Neural cell (in vitro differentiated cells): ENCODE results near the gene PHIP. TPM values are rescaled to one million over a fixed set of nuclear protein-coding genes. Genes with fewer than 3 reads are reported as not detected.
"Not testable (repeated sequence)": the region's sequence is repeated elsewhere in the genome, so short reads cannot be mapped to it uniquely, and the experiment has no call there.

Experiments
- H2AFZ ChIP-seq: fragments of 200-600, 300-800 bp; sonication (generic), shearing (Covaris generic); 2 replicates; pipeline ENCODE4 v1.6.0; 2014; ENCODE audit warnings: low read depth, mild to moderate bottlenecking, antibody characterized with exemption, low read length, moderate library complexity
- H3F3A ChIP-seq: fragments of 200-600 bp; shearing (Covaris generic); 2 replicates; pipeline ENCODE4 v1.6.1; 2016; ENCODE audit warnings: mild to moderate bottlenecking, moderate library complexity, mixed read lengths, antibody characterized with exemption, low read length; ENCODE audit not compliant: insufficient read depth, poor library complexity, severe bottlenecking
- H3K27ac ChIP-seq: fragments of 200-600, 300-800 bp; sonication (generic), shearing (Covaris generic); 2 replicates; pipeline ENCODE4 v1.5.1; 2014; ENCODE audit warnings: mild to moderate bottlenecking, low read length, moderate library complexity
- H3K27me3 ChIP-seq: fragments of 300-800, 200-600 bp; sonication (generic), shearing (Covaris generic); 2 replicates; pipeline ENCODE4 v1.6.0; 2014; ENCODE audit warnings: mild to moderate bottlenecking, low read depth, low read length, moderate library complexity; ENCODE audit not compliant: insufficient read depth
- H3K36me3 ChIP-seq: fragments of 300-800, 200-600 bp; sonication (generic), shearing (Covaris generic); 2 replicates; pipeline ENCODE4 v1.5.1; 2014; ENCODE audit warnings: mild to moderate bottlenecking, antibody characterized with exemption, low read length, moderate library complexity; ENCODE audit not compliant: insufficient read depth
- H3K4me2 ChIP-seq: fragments of 300-800, 200-600 bp; sonication (generic), shearing (Covaris generic); 2 replicates; pipeline ENCODE4 v1.6.0; 2014; ENCODE audit warnings: mild to moderate bottlenecking, low read length
- H3K4me3 ChIP-seq: fragments of 300-800, 200-600 bp; sonication (generic), shearing (Covaris generic); 2 replicates; pipeline ENCODE4 v1.5.1; 2014; ENCODE audit warnings: mild to moderate bottlenecking, low read length, moderate library complexity
- H3K79me2 ChIP-seq: fragments of 200-600 bp; shearing (Covaris generic); replicated peaks from 2 replicates; pipeline ENCODE4 v1.6.0; 2014; ENCODE audit warnings: mild to moderate bottlenecking, low read length, moderate library complexity; ENCODE audit not compliant: insufficient read depth
- H3K9ac ChIP-seq: fragments of 300-800, 200-600 bp; sonication (generic), shearing (Covaris generic); 2 replicates; pipeline ENCODE4 v1.6.1; 2016; ENCODE audit warnings: mild to moderate bottlenecking, low read length, mixed read lengths
- H3K9me2 ChIP-seq: fragments of 200-600 bp; shearing (Covaris generic); 2 replicates; pipeline ENCODE4 v1.6.1; 2016; ENCODE audit warnings: mild to moderate bottlenecking, low read length, mixed read lengths; ENCODE audit not compliant: insufficient read depth
- H3K9me3 ChIP-seq: fragments of 200-600, 300-800 bp; sonication (generic), shearing (Covaris generic); 2 replicates; pipeline ENCODE4 v1.6.1; 2016; ENCODE audit warnings: mild to moderate bottlenecking, mixed run types, low read length, moderate library complexity, mixed read lengths
- H4K20me1 ChIP-seq: fragments of 200-600 bp; shearing (Covaris generic); 2 replicates; pipeline ENCODE4 v1.6.1; 2016; ENCODE audit warnings: mild to moderate bottlenecking, mixed run types; ENCODE audit not compliant: insufficient read depth
- EP300 ChIP-seq: fragments of 450-650 bp; conservative IDR thresholded peaks from 2 replicates; pipeline ENCODE4 v1.6.1; 2014; ENCODE audit warnings: antibody characterized with exemption, mild to moderate bottlenecking, moderate library complexity; ENCODE audit not compliant: poor library complexity, severe bottlenecking
- EZH2 ChIP-seq: fragments of 200-600, 300-800 bp; shearing (Covaris generic), sonication (generic); IDR thresholded peaks from 2 replicates; pipeline ENCODE4 v1.6.1; 2014; ENCODE audit warnings: antibody characterized with exemption, low read length, borderline replicate concordance, mild to moderate bottlenecking; ENCODE audit not compliant: insufficient read depth, poor library complexity, severe bottlenecking
- MXI1 ChIP-seq: fragments of 450-650 bp; conservative IDR thresholded peaks from 2 replicates; pipeline ENCODE4 v1.6.1; 2014; ENCODE audit warnings: antibody characterized with exemption, mild to moderate bottlenecking; ENCODE audit not compliant: poor library complexity, severe bottlenecking
- POLR2AphosphoS5 ChIP-seq: IDR thresholded peaks from 2 replicates; pipeline ENCODE4 v1.6.1; 2012
- RAD21 ChIP-seq: fragments of 450-650 bp; conservative IDR thresholded peaks from 2 replicates; pipeline ENCODE4 v1.6.1; 2014; ENCODE audit warnings: antibody characterized with exemption, mild to moderate bottlenecking, moderate library complexity
- SMC3 ChIP-seq: fragments of 450-650 bp; conservative IDR thresholded peaks from 2 replicates; pipeline ENCODE4 v1.6.1; 2014; ENCODE audit warnings: antibody characterized with exemption, mild to moderate bottlenecking, moderate library complexity; ENCODE audit not compliant: poor library complexity
- TAF1 ChIP-seq: IDR thresholded peaks from 2 replicates; pipeline ENCODE4 v1.6.1; 2012; ENCODE audit warnings: low read depth
- polyA plus RNA-seq: library from polyadenylated mRNA; depleted of rRNA; stranded (reverse); fragments of >200 nt; gene quantifications from 2 replicates; pipeline ENCODE4 v1.2.3, GENCODE V29; 2014
- TF ChIP-seq, protein P1 (sequence below): IDR thresholded peaks from 2 replicates; pipeline ENCODE4 v1.6.1; 2012; ENCODE audit warnings: borderline replicate concordance
- TF ChIP-seq, protein P2 (sequence below): fragments of 450-650 bp; IDR thresholded peaks from 2 replicates; pipeline ENCODE4 v1.5.1; 2014; ENCODE audit warnings: antibody characterized with exemption, mild to moderate bottlenecking, moderate library complexity; ENCODE audit not compliant: poor library complexity, severe bottlenecking

The PHIP gene
- polyA plus RNA-seq, 1 donor from 2014 or later: 50.8 TPM

DNA sequence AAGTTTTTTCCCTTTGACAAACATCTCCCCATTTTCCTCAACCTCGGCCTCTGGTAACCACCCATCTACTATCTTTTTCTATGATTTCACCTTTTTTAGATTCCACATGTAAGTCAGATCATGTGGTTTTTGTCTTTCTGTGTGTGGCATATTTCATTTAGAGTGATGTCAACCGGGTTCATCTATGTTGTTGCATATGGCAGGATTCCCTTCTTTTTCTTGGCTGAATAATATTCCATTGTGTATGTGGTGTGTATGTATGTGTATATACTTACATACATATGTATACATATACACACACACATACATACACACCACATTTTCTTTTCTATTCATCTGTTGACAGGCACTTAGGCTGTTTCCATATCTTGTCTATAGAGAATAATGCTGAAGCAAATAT lies 22.2 kb upstream of the PHIP start:
- no peak overlapping the region for H3K4me2 ChIP-seq
- H3K27ac ChIP-seq: no peak overlapping the region
- H3K9me3 ChIP-seq: no peaks in the 10 kb centered on the region
- no peak overlapping the region for H3K4me3 ChIP-seq
- no peaks in the 10 kb centered on the region for H3K27me3 ChIP-seq
- no peaks in the 10 kb centered on the region for H3K79me2 ChIP-seq
- H3K9me2 ChIP-seq: no peaks in the 10 kb centered on the region
- H3F3A ChIP-seq: no peaks in the 10 kb centered on the region
- no peak overlapping the region for H3K9ac ChIP-seq
- H4K20me1 ChIP-seq: no peaks in the 10 kb centered on the region
- H2AFZ ChIP-seq: no peak overlapping the region
- H3K36me3 ChIP-seq: no peaks in the 10 kb centered on the region
- TF ChIP-seq RAD21: no peak
- no peak for TF ChIP-seq POLR2AphosphoS5
- no peak for TF ChIP-seq EP300
- no peak for TF ChIP-seq MXI1
- TF ChIP-seq, protein P1, sequence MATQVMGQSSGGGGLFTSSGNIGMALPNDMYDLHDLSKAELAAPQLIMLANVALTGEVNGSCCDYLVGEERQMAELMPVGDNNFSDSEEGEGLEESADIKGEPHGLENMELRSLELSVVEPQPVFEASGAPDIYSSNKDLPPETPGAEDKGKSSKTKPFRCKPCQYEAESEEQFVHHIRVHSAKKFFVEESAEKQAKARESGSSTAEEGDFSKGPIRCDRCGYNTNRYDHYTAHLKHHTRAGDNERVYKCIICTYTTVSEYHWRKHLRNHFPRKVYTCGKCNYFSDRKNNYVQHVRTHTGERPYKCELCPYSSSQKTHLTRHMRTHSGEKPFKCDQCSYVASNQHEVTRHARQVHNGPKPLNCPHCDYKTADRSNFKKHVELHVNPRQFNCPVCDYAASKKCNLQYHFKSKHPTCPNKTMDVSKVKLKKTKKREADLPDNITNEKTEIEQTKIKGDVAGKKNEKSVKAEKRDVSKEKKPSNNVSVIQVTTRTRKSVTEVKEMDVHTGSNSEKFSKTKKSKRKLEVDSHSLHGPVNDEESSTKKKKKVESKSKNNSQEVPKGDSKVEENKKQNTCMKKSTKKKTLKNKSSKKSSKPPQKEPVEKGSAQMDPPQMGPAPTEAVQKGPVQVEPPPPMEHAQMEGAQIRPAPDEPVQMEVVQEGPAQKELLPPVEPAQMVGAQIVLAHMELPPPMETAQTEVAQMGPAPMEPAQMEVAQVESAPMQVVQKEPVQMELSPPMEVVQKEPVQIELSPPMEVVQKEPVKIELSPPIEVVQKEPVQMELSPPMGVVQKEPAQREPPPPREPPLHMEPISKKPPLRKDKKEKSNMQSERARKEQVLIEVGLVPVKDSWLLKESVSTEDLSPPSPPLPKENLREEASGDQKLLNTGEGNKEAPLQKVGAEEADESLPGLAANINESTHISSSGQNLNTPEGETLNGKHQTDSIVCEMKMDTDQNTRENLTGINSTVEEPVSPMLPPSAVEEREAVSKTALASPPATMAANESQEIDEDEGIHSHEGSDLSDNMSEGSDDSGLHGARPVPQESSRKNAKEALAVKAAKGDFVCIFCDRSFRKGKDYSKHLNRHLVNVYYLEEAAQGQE: no peak
- TF ChIP-seq TAF1: no peak
- TF ChIP-seq, protein P2, sequence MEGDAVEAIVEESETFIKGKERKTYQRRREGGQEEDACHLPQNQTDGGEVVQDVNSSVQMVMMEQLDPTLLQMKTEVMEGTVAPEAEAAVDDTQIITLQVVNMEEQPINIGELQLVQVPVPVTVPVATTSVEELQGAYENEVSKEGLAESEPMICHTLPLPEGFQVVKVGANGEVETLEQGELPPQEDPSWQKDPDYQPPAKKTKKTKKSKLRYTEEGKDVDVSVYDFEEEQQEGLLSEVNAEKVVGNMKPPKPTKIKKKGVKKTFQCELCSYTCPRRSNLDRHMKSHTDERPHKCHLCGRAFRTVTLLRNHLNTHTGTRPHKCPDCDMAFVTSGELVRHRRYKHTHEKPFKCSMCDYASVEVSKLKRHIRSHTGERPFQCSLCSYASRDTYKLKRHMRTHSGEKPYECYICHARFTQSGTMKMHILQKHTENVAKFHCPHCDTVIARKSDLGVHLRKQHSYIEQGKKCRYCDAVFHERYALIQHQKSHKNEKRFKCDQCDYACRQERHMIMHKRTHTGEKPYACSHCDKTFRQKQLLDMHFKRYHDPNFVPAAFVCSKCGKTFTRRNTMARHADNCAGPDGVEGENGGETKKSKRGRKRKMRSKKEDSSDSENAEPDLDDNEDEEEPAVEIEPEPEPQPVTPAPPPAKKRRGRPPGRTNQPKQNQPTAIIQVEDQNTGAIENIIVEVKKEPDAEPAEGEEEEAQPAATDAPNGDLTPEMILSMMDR: no peak
- no peak for TF ChIP-seq SMC3
- no peak for TF ChIP-seq EZH2

GRCh38 chr6:79094938-79095337 lies 16.9 kb upstream of the PHIP start:
- TF ChIP-seq MXI1 (no peak), POLR2AphosphoS5 (no peak)
- Histone ChIP-seq H3K9me3 (no peaks in the 10 kb centered on the region), H3K27me3 (no peaks in the 10 kb centered on the region), H3K79me2 (no peaks in the 10 kb centered on the region), H3K4me3 (no peak overlapping the region), H3F3A (no peaks in the 10 kb centered on the region), H3K9me2 (no peaks in the 10 kb centered on the region), H2AFZ (no peak overlapping the region), H3K9ac (no peak overlapping the region), H3K4me2 (no peak overlapping the region), H3K27ac (no peak overlapping the region), H4K20me1 (no peaks in the 10 kb centered on the region), H3K36me3 (no peaks in the 10 kb centered on the region)

DNA sequence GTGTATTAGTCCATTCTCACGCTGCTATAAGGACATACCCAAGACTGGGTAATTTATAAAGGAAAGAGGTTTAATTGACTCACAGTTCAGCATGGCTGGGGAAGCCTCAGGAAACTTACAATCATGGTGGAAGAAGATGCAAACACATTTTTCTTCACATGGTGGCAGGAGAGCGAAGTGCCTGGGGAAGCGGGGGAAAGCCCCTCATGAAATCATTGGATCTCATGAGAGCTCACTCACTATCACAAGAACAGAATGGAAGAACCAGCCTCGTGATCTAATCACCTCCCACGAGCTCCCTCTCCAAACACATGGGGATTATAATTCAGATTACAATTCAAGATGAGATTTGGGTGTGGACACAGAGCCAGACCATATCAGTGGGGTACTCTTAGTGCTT lies 13.7 kb upstream of the PHIP start:
- H3K9ac ChIP-seq, H3K4me3 ChIP-seq, H3K27ac ChIP-seq, H3K4me2 ChIP-seq, H3K9me3 ChIP-seq, H3K27me3 ChIP-seq, H2AFZ ChIP-seq, H3K36me3 ChIP-seq, H3K79me2 ChIP-seq, H3K9me2 ChIP-seq, H4K20me1 ChIP-seq, H3F3A ChIP-seq: not testable (repeated sequence)
